Measurements from ENCODE around the gene FYN. TPM values are rescaled to one million over a fixed set of nuclear protein-coding genes. Genes with fewer than 3 reads are reported as not detected.
"Not testable (repeated sequence)": the region's sequence is repeated elsewhere in the genome, so short reads cannot be mapped to it uniquely, and the experiment has no call there.

Gene FYN
- total and polyA plus RNA-seq, 2 of the 8 experiments (the other 6 are each of a cell fraction or from before 2014, with no cell fraction given), result 46.8 to 97.2 TPM

DNA sequence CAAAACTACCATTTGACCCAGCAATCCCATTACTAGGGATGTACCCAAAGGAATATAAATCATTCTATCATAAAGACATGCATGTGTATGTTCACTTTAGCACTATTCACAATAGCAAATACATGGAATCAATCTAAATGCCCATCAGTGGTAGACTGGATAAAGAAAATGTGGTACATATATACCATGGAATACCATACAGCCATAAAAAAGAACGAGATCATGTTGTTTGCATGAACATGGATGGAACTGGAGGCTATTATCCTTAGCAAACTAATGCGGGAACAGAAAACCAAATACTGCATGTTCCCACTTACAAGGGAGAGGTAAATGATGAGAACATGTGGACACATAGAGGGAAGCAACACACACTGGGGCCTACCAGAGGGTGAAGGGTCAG, 13.5 kb upstream of the FYN start:
- H3K56ac ChIP-seq (replicated peaks; ENCODE audit: insufficient read length, low read depth, low read length); H4K91ac ChIP-seq (replicated peaks; ENCODE audit: insufficient read length, low read length); H3K9ac ChIP-seq (replicated peaks in 1 of 4; ENCODE audit: extremely low read depth in 1 of 4, low read depth in 3 of 4, low read length in 3 of 4); H3K4me2 ChIP-seq (ENCODE audit: insufficient read depth in 1 of 2, low read depth in 2 of 2, low read length in 2 of 2); H3K23me2 ChIP-seq (ENCODE audit: low read depth, low read length); H3K9me3 ChIP-seq (ENCODE audit: insufficient read depth in 2 of 2, low read depth in 1 of 2, low read length in 1 of 2); H2AFZ ChIP-seq (ENCODE audit: low read length); H3K4me3 ChIP-seq (ENCODE audit: extremely low read depth in 1 of 4, insufficient read depth in 2 of 4, low read depth in 3 of 4, low read length in 4 of 4); H2BK15ac ChIP-seq (ENCODE audit: low read length); H2BK12ac ChIP-seq (ENCODE audit: low read depth, low read length); H3K27me3 ChIP-seq (replicated peaks in 1 of 4; ENCODE audit: control insufficient read depth in 3 of 4, extremely low read depth in 1 of 4, insufficient read depth in 3 of 4, low read length in 3 of 4); FAIRE-seq; H3K4ac ChIP-seq (replicated peaks; ENCODE audit: insufficient read length, low read depth, low read length); H2BK5ac ChIP-seq (ENCODE audit: low read depth, low read length); H3K79me1 ChIP-seq (ENCODE audit: low read depth, low read length); H4K8ac ChIP-seq (ENCODE audit: extremely low read depth, insufficient read depth, low read length); H4K20me1 ChIP-seq (replicated peaks in 1 of 2; ENCODE audit: control insufficient read depth in 1 of 2, insufficient read depth in 2 of 2, low read length in 2 of 2); H2AK5ac ChIP-seq (ENCODE audit: low read depth, low read length); POLR2A ChIA-PET (ENCODE audit: partially characterized antibody); H3K23ac ChIP-seq (ENCODE audit: insufficient read length); H3K18ac ChIP-seq (ENCODE audit: extremely low read depth, low read length); H3K79me2 ChIP-seq (ENCODE audit: control insufficient read depth in 1 of 2, insufficient read depth in 2 of 2, low read length in 2 of 2); H3K36me3 ChIP-seq (ENCODE audit: control insufficient read depth in 2 of 4, insufficient read depth in 4 of 4, low read length in 3 of 4); H2BK120ac ChIP-seq (replicated peaks; ENCODE audit: low read depth, low read length); DNase-seq (ENCODE audit: low read depth in 1 of 2, low spot score in 2 of 2); H4K5ac ChIP-seq (ENCODE audit: insufficient read length, low read depth, low read length); H3K14ac ChIP-seq (ENCODE audit: insufficient read length); H3K27ac ChIP-seq (ENCODE audit: low read depth, low read length): not testable (repeated sequence)
- Histone ChIP-seq H3K4me1 (replicated peaks in 1 of 4; ENCODE audit: control insufficient read depth in 3 of 4, insufficient read depth in 4 of 4, low read length in 3 of 4) (peaks cover 1 to 27% (median 14%) of the 10 kb centered on the region in 4 experiments; a peak in 4 of 7 replicates), H2BK20ac (ENCODE audit: low read length) (0 out of 2 replicates have a peak overlapping the region, but pooled peaks have one; percentile 86)
- 84% methylated on average over 2 of the region's 2 CpGs; no CpG with 5 or more reads in 1 of the 2 experiments for WGBS, 2 experiments (ENCODE audit: extremely low coverage in 1 of 2, insufficient coverage in 1 of 2, insufficient read length in 1 of 2, insufficient replicate concordance in 2 of 2, low coverage in 1 of 2, low lambda C conversion rate in 2 of 2, missing lambda C conversion rate in 1 of 2)
- CTCF ChIA-PET (ENCODE audit: partially characterized antibody), result interaction anchor here (1.2 kb wide), 1 partner anchor 121 kb away, joined by 3 read pairs; no protein-coding TSS in a partner anchor
